IMR-90 (cell line): Measurements from ENCODE around the gene PCARE. TPM values are rescaled to one million over a fixed set of nuclear protein-coding genes. Genes with fewer than 3 reads are reported as not detected.

Experiments used
- ATAC-seq: fragments of 200-7000 bp; cut with Tn5 transposase; 2 replicates; pipeline ENCODE4 v1.9.1; 2020; ENCODE audit warnings: low read depth, mild to moderate bottlenecking, moderate library complexity
- BruUV-seq: library from RNA; stranded (reverse); fragments of 400-500 nt; replicated peaks from 2 replicates; lab custom pipeline; 2021; lab: Mats Ljungman, UMichigan
- CTCF ChIA-PET: fragments of 300-600 bp; formaldehyde crosslinking; extraction: SDS; loops from one replicate; lab custom pipeline; 2021; ENCODE audit warnings: antibody characterized with exemption; lab: Yijun Ruan, JAX
- POLR2A ChIA-PET: fragments of 300-600 bp; sonication (Branson Sonifier 250); formaldehyde crosslinking; loops from one replicate; lab custom pipeline; 2022; ENCODE audit warnings: antibody characterized with exemption; ENCODE audit not compliant: unreplicated experiment; lab: Charles Lee
- DNase-seq: peaks from one replicate; pipeline ENCODE4 v3.0.0; 2013
- H2AFZ ChIP-seq: replicated peaks from 2 replicates; pipeline ENCODE3; 2013; ENCODE audit warnings: low read length, mild to moderate bottlenecking; ENCODE audit not compliant: poor library complexity
- H2AK5ac ChIP-seq: 2 replicates; pipeline ENCODE4 v1.6.1; 2013; ENCODE audit warnings: low read depth, low read length, inconsistent platforms
- H2AK9ac ChIP-seq: replicated peaks from 2 replicates; pipeline ENCODE3; 2013; ENCODE audit warnings: mild to moderate bottlenecking, low read depth, low read length, moderate library complexity; ENCODE audit not compliant: poor library complexity
- H2BK120ac ChIP-seq: 2 replicates; pipeline ENCODE4 v1.6.1; 2013; ENCODE audit warnings: low read depth, low read length, inconsistent platforms
- H2BK15ac ChIP-seq: 3 replicates; pipeline ENCODE4 v1.6.1; 2013; ENCODE audit warnings: low read depth, low read length, inconsistent platforms
- H2BK20ac ChIP-seq: 2 replicates; pipeline ENCODE4 v1.6.1; 2013; ENCODE audit warnings: low read depth, mild to moderate bottlenecking, inconsistent platforms, low read length, moderate library complexity
- H2BK5ac ChIP-seq: 2 replicates; pipeline ENCODE4 v1.6.1; 2013; ENCODE audit warnings: mild to moderate bottlenecking, low read depth, low read length, inconsistent platforms; ENCODE audit not compliant: poor library complexity, severe bottlenecking
- H3K14ac ChIP-seq: replicated peaks from 2 replicates; pipeline ENCODE4 v1.6.1; 2013; ENCODE audit warnings: low read depth, low read length, inconsistent platforms
- H3K18ac ChIP-seq: 2 replicates; pipeline ENCODE4 v1.6.1; 2013; ENCODE audit warnings: low read depth, low read length, control low read depth
- H3K23ac ChIP-seq: 2 replicates; pipeline ENCODE4 v1.6.1; 2013; ENCODE audit warnings: low read depth, low read length, inconsistent platforms
- H3K27ac ChIP-seq: 2 replicates; pipeline ENCODE4 v1.5.1; 2013; ENCODE audit warnings: mild to moderate bottlenecking, control low read depth, low read length; ENCODE audit not compliant: insufficient read depth
- H3K27me3 ChIP-seq: 2 replicates; pipeline ENCODE4 v1.6.1; 2013; ENCODE audit warnings: low read length; ENCODE audit not compliant: control insufficient read depth, insufficient read depth
- H3K36me3 ChIP-seq: 2 replicates; pipeline ENCODE4 v1.6.1; 2013; ENCODE audit warnings: low read length, mixed read lengths; ENCODE audit not compliant: control insufficient read depth, insufficient read depth
- H3K4ac ChIP-seq: 2 replicates; pipeline ENCODE4 v1.6.1; 2013; ENCODE audit warnings: low read depth, low read length, inconsistent platforms
- H3K4me1 ChIP-seq: 2 replicates; pipeline ENCODE4 v1.6.1; 2013; ENCODE audit warnings: low read length, mixed read lengths; ENCODE audit not compliant: control insufficient read depth, insufficient read depth
- H3K4me2 ChIP-seq: 2 replicates; pipeline ENCODE4 v1.6.1; 2013; ENCODE audit warnings: low read depth, mild to moderate bottlenecking, control low read depth, low read length, moderate library complexity
- H3K4me3 ChIP-seq: 2 replicates; pipeline ENCODE4 v1.5.1; 2013; ENCODE audit warnings: low read depth, mild to moderate bottlenecking, control low read depth, low read length, moderate library complexity; ENCODE audit not compliant: insufficient read depth
- H3K56ac ChIP-seq: 2 replicates; pipeline ENCODE4 v1.6.1; 2013; ENCODE audit warnings: low read length, inconsistent platforms; ENCODE audit not compliant: insufficient read depth; ENCODE audit errors: extremely low read depth
- H3K79me1 ChIP-seq, 2 experiments: 2 replicates each; pipeline ENCODE4 v1.6.1; 2013; ENCODE audit warnings: low read length in 2 of 2, inconsistent platforms in 1 of 2, low read depth in 1 of 2
- H3K9ac ChIP-seq: 2 replicates; pipeline ENCODE4 v1.6.1; 2013; ENCODE audit warnings: low read depth, low read length, control low read depth
- H3K9me1 ChIP-seq: 2 replicates; pipeline ENCODE4 v1.6.1; 2013; ENCODE audit warnings: low read length, inconsistent platforms; ENCODE audit not compliant: insufficient read depth
- H3K9me3 ChIP-seq: 2 replicates; pipeline ENCODE4 v1.6.1; 2013; ENCODE audit warnings: low read length; ENCODE audit not compliant: control insufficient read depth, insufficient read depth
- H4K20me1 ChIP-seq: 2 replicates; pipeline ENCODE4 v1.6.1; 2013; ENCODE audit warnings: low read length, inconsistent platforms; ENCODE audit not compliant: insufficient read depth
- H4K5ac ChIP-seq: 2 replicates; pipeline ENCODE4 v1.6.1; 2013; ENCODE audit warnings: mild to moderate bottlenecking, low read depth, low read length, control low read depth
- H4K8ac ChIP-seq, 2 experiments: 2 replicates each; pipeline ENCODE4 v1.6.1; 2013; ENCODE audit warnings: low read depth in 2 of 2, low read length in 2 of 2, control low read depth in 1 of 2, inconsistent platforms in 1 of 2
- H4K91ac ChIP-seq: 2 replicates; pipeline ENCODE4 v1.6.1; 2013; ENCODE audit warnings: low read depth, low read length, inconsistent platforms; ENCODE audit not compliant: insufficient read depth
- CEBPB ChIP-seq: IDR thresholded peaks from 2 replicates; pipeline ENCODE4 v1.6.1; 2012; ENCODE audit warnings: low read depth, low read length, improper control_type of control experiment
- CHD1 ChIP-seq: IDR thresholded peaks from 2 replicates; pipeline ENCODE4 v1.6.1; 2012; ENCODE audit warnings: low read depth, low read length, improper control_type of control experiment
- POLR2A ChIP-seq: IDR thresholded peaks from 2 replicates; pipeline ENCODE4 v1.6.1; 2012; ENCODE audit warnings: mild to moderate bottlenecking, low read depth, low read length
- RFX5 ChIP-seq: IDR thresholded peaks from 2 replicates; pipeline ENCODE4 v1.8.0; 2012; ENCODE audit warnings: low read depth, mild to moderate bottlenecking, low read length, moderate library complexity
- WGBS, 2 experiments: methylation state at CpG; one replicate each; pipeline versions ENCODE4 v1.1.5 to v1.1.7; 2013; ENCODE audit warnings: missing lambda C conversion rate in 2 of 2; ENCODE audit not compliant: insufficient read length in 1 of 2; ENCODE audit errors: extremely low coverage in 2 of 2; 5-methylcytosine and 5-hydroxymethylcytosine counted together
- dilution Hi-C: fragments of 300-500 bp; cut with HindIII; formaldehyde crosslinking; loops from one replicate; pipeline ENCODE4 v1.14.3; 2018; ENCODE audit warnings: low sequenced_read_pairs; ENCODE audit not compliant: unreplicated experiment
- in situ Hi-C: fragments of 300-500 bp; cut with MboI; formaldehyde crosslinking; loops from 3 replicates; pipeline ENCODE4 v1.14.3; 2019; ENCODE audit warnings: low sequenced_read_pairs, inconsistent platforms, mixed read lengths
- intact Hi-C: fragments of 100-400 bp; cut with micrococcal nuclease; formaldehyde crosslinking; loops from 2 replicates; pipeline ENCODE4 v1.10.0; 2022
- polyA plus RNA-seq, 3 experiments: library from polyadenylated mRNA; depleted of rRNA; stranded (reverse); fragments of >200 nt; gene quantifications; 2 replicates each; pipeline ENCODE4 v1.2.3, GENCODE V29; 2012; ENCODE audit warnings: low replicate concordance in 1 of 3
- total RNA-seq: library from RNA; depleted of rRNA; stranded (reverse); fragments of >200 nt; gene quantifications from 2 replicates; pipeline ENCODE4 v1.2.3, GENCODE V29; 2012
- TF ChIP-seq, protein P1 (sequence below): fragments of 150-350 bp; IDR thresholded peaks from 2 replicates; pipeline ENCODE4 v1.6.1; 2017; ENCODE audit warnings: mild to moderate bottlenecking, antibody characterized with exemption, low read length, low read depth

PCARE gene
- total and polyA plus RNA-seq, 2 of the 4 experiments (the other 2 are of a cell fraction), result not detected

DNA sequence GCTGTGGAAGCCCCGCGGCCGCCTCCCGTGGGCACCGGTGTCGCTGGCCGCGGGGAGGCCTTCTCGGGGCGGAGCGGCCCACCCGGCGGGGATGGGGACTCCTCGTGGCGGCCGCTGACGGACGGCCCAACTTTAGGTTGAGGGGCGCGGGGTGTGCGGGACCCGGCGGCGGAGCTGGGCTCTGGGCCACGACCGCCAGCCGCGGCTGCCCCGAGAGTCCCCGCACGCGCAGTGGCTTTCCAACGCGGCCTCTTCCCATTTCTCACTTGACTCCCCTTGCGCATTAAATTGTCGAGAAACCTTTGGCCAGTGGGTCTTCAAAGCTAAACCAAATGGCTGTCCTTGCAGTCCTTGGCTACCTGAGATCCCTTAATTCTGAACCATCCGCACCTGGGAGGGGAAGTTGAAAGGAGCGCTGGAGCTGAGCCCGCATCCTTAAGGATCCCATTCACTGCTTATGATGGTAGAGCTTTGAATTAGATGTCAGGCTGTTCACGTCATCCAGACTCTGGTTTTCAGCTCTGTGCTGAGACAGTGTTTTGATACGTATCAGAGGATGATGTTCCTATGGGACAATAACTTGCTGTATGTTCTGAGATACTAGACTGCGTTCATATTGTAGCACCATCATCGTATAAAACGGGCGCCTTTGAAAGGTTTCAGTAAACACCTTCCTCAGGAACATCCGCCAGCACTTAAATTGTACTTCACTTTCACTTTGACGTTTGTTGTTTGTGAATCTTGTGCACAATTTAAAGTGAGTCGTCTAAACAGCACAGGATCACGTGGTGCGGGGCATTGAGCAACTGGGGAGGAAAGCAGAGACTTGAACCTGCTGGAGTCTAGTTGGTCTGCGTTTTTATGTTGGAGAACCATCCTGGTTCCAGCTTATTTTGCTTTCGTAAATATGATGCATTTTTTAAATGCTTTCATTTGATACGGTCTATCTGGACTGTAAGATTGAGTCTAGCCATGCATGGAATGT lies 41.8 kb upstream of the PCARE start:
- Histone ChIP-seq H3K9me1 (peaks cover 11% of the 10 kb centered on the region; the same call in 1 of the 2 replicates), H3K4me3 (peak overlapping the region; percentile 88), H3K27me3 (no peaks in the 10 kb centered on the region), H3K56ac (peak overlapping the region; percentile 93), H4K8ac (peak overlapping the region; percentile 29 to 91), H3K36me3 (no peaks in the 10 kb centered on the region), H3K27ac (peak overlapping the region; percentile 94), H3K18ac (peak overlapping the region; percentile 96), H2AK9ac (peak overlapping the region; percentile 97), H3K23ac (peak overlapping the region; percentile 93), H2BK5ac (peak overlapping the region; percentile 97), H3K79me1 (peaks cover 3 to 45% of the 10 kb centered on the region in 2 experiments; a peak in 2 of 4 replicates), H2BK15ac (peak overlapping the region; percentile 57; the same call in 1 of the 3 replicates), H3K4me2 (peak overlapping the region; percentile 96), H2BK20ac (peak overlapping the region; percentile 76), H2BK120ac (peak overlapping the region; percentile 84), H4K5ac (peak overlapping the region; percentile 97), H3K4me1 (peaks cover 26% of the 10 kb centered on the region), H4K91ac (peak overlapping the region; percentile 93), H2AK5ac (peak overlapping the region; percentile 68), H4K20me1 (no peaks in the 10 kb centered on the region), H3K4ac (peak overlapping the region; percentile 97), H3K14ac (peak overlapping the region; percentile 99), H2AFZ (peak overlapping the region; percentile 86), H3K9me3 (no peaks in the 10 kb centered on the region), H3K9ac (peak overlapping the region; percentile 78)
- intact Hi-C loops, result loop anchor here (1.0 to 5.0 kb wide), 2 partner anchors 8 to 159 kb away; no protein-coding TSS in a partner anchor
- WGBS, 2 experiments, result 0% methylated on average over 10 of the region's 53 CpGs; no CpG with 5 or more reads in 1 of the 2 experiments
- peak; percentile 42 for ATAC-seq
- POLR2A ChIA-PET, result interaction anchor here (1.9 kb wide), 1 partner anchor 14 kb away, joined by 11 read pairs; no protein-coding TSS in a partner anchor
- DNase-seq, result peak; percentile 85
- CTCF ChIA-PET, result interaction anchor here (0.7 to 1.7 kb wide), 3 partner anchors 13 to 807 kb away, joined by 3 to 5 read pairs (median 3); no protein-coding TSS in a partner anchor
- no TSS peak for BruUV-seq
- TF ChIP-seq RFX5 (no peak), POLR2A (peak; percentile 63; the same call in 1 of the 2 replicates), CEBPB (peak; percentile 96), CHD1 (no peak)
- TF ChIP-seq, protein P1, sequence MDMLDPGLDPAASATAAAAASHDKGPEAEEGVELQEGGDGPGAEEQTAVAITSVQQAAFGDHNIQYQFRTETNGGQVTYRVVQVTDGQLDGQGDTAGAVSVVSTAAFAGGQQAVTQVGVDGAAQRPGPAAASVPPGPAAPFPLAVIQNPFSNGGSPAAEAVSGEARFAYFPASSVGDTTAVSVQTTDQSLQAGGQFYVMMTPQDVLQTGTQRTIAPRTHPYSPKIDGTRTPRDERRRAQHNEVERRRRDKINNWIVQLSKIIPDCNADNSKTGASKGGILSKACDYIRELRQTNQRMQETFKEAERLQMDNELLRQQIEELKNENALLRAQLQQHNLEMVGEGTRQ, result peak; percentile 95
- dilution Hi-C loops, result no loop called here
- in situ Hi-C loops, result no loop called here
